Measurements from ENCODE around the gene LOXL4.
"Not testable (repeated sequence)": the region's sequence is repeated elsewhere in the genome, so short reads cannot be mapped to it uniquely, and the experiment has no call there.

Gene LOXL4

DNA sequence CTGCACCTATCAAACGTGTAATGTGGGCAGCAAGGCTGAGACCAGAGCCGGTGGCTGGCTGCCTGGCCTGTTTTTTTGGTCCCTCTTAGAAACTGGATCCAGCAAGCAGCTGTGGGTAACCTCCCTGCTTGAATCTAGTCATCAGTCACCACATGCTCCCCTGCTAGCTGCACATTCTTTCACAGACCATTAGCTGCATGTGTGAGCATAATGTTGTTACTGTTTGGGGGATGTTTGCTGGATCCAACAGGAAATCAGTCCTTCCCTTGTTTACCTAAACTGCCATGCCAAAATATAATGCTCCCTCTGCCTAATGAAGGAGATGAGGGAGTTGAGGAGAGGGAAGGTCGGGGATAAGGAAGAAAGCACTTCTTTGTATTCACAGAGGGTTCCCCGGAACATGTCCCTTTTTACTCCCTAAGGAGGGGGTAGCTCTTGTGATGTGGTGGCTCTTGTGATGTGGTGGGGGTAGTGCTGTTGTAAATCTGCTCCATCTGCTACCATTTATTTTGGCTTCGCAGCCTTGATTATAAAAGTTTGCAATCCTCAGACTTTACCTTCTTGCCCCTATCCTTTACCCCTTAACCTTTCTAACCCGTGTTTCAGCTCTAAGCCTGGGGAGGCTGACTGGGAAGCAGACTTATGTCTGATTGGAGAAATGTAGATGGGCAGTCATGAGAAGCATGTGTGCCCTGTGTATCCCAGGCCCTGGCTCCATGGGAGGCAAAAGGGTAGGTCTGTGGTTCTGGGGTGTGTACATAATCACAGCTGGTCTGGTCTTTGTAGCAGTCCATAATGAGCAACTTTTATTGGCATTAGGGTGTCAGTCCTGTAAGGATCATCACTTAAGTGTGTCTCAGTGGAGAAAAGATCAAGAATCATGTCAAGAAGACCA lies 20.8 kb downstream of the LOXL4 start:
- DNase-seq (ENCODE audit: low read depth in 2 of 2, low spot score in 1 of 2), result no peak

DNA sequence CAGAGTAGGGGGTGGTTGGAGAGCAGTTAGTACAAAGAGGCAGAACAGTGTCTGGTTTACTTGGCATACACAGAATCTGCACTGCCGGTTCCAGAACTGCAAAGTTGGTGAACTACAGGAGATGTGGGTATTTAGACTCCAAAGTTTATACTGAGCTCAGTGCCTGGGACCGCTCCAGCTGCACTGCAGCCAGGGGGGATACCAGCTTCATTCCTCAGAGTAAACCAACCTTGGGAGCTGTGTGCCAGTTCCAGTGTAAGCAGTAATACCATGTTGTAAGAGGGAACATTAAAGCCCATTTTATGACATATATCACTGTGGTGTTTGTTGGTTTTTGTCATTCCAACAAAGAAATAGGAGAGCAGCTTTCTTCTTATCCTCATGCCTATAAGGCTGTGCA lies 23.4 kb downstream of the LOXL4 start:
- DNase-seq (ENCODE audit: low read depth in 2 of 2, low spot score in 1 of 2), result no peak

GRCh38 chr10:98244141-98244540 lies 23.9 kb downstream of the LOXL4 start:
- DNase-seq (ENCODE audit: low read depth in 2 of 2, low spot score in 1 of 2), result no peak

DNA sequence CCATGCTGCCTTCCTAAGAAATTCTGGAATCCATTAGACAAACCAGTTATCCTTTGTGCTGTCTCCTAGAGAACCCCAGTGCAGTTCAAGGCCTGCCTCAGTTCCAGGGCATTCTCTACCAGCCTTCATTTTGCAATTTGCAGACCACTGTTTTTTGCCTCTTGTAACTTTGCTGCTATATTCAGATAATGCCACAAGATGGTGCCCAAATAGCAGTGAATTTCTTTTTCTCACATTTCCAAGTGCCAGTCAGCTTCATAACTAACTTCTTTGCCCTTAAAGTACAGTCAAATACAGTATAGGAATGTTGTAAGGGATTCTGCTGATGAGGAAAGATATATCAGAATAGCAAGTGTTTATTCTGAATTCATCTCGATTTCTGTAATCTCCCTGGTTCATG lies 25.2 kb downstream of the LOXL4 start:
- DNase-seq (ENCODE audit: low read depth in 2 of 2, low spot score in 1 of 2), result no peak

DNA sequence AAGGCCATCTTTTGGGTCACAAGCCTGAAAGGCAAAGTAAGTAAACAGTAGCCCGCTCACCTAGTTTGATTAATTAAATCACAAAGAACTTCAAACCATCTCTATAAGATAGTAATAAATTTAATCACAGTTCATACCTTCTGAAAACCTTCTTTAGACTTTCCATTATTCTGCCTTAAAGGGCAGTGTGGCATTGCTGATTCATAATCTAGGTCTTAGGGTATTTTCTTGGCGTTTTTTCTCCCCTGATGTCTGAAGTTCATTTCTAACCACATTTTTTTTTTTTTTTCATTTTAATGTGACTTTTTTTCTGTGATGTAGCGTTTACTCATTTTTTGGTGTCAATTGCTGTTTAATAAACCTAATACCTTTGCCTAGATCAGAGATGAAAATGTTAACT lies 27.5 kb downstream of the LOXL4 start:
- DNase-seq (ENCODE audit: low read depth in 2 of 2, low spot score in 1 of 2), result no peak

DNA sequence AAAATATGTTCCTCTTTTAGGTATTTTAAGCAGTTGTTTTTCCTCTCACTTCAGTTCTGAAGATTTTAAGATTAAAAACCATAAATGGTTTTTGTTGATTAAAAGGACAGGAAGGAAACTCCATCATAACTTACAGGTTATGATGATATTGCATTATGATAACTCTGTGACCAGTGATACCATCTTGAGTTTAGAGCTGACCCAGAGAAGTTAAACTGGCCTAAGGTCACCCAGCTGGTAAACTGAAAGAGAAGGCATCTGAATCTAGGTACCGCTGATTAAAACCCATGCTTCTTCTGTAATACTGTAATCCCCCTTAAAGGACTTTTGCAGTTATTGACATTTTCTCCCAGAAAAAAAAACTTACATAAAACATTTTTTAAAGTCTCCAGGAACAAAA lies 29.6 kb downstream of the LOXL4 start:
- no peak for DNase-seq (ENCODE audit: low read depth in 2 of 2, low spot score in 1 of 2)

GRCh38 chr10:98236862-98237261 lies 31.1 kb downstream of the LOXL4 start:
- no peak for DNase-seq (ENCODE audit: low read depth in 2 of 2, low spot score in 1 of 2)

- DNase-seq (ENCODE audit: low read depth in 2 of 2, low spot score in 1 of 2), result no peak
Measured at GRCh38 chr10:98235846-98236245, 32.1 kb downstream of the LOXL4 start.

DNA sequence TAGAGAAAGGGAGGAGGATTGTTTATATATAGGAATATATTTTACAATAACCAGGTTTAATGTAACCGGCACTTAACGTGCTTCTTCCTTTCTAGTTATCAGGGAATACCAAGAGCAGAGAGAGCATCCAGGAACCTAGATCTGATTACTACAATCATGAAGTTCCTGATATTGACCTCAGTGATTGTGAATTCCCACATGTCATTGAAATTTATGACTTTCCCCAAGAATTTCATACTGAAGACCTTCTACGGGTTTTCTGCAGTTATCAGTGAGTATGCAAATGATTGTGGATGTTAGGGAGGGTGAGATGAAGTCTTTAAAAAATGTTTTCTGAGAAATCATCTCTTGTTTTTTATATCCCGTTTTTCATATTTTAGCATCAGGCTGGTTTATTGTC lies 36.6 kb downstream of the LOXL4 start:
- DNase-seq (ENCODE audit: low read depth in 2 of 2, low spot score in 1 of 2), result no peak

DNA sequence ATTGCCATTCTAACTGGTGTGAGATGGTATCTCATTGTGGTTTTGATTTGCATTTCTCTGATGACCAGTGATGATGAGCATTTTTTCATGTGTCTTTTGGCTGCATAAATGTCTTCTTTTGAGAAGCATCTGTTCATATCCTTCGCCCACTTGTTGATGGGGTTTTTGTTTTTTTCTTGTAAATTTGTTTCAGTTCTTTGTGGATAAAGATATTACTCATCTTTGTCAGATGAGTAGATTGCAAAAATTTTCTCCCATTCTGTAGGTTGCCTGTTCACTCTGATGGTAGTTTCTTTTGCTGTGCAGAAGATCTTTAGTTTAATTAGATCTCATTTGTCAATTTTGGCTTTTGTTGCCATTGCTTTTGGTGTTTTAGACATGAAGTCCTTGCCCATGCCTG lies 39.7 kb downstream of the LOXL4 start:
- not testable (repeated sequence) for DNase-seq (ENCODE audit: low read depth in 2 of 2, low spot score in 1 of 2)

DNA sequence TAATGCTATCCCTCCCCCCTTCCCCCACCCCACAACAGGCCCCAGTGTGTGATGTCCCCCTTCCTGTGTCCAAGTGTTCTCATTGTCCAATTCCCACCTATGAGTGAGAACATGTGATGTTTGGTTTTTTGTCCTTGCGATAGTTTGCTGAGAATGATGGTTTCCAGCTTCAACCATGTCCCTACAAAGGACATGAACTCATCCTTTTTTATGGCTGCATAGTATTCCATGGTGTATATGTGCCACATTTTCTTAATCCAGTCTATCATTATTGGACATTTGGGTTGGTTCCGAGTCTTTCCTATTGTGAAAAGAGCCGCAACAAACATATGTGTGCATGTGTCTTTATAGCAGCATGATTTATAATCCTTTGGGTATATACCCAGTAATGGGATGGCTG lies 40.3 kb downstream of the LOXL4 start:
- DNase-seq (ENCODE audit: low read depth in 2 of 2, low spot score in 1 of 2), result not testable (repeated sequence)

DNA sequence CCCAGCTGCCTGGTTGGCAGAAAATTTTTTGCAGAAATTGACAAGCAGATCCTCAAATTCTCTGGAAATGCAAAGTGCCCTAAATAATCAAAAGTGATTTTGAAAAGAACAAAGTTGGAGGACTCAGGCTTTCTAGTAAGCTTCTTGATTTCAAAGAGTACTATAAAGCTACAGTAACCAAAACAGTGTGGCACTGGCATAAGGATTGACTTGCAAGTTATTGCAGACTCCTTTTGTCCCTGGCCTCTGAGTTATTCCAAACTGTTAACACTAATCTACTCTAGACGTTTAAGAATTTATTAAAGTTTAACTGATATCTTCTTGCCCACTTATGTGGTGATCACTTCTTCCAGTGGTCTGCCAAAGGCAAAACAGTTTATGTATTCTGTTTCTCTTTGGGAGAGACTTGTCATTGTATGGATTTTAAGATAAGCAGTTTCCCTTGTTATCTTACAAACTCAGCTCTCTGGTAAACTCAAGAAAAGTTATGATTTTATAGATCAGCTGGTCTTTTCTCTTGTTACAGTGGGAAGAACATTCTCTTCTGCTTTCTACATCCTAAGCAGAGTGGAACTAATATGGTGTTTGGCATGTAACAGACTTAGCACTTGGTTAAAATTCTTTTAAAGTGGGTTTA lies 41.4 kb downstream of the LOXL4 start:
- DNase-seq (ENCODE audit: low read depth in 2 of 2, low spot score in 1 of 2), result no peak

GRCh38 chr10:98224996-98225395 lies 43.0 kb downstream of the LOXL4 start:
- DNase-seq (ENCODE audit: low read depth in 2 of 2, low spot score in 1 of 2), result no peak

DNA sequence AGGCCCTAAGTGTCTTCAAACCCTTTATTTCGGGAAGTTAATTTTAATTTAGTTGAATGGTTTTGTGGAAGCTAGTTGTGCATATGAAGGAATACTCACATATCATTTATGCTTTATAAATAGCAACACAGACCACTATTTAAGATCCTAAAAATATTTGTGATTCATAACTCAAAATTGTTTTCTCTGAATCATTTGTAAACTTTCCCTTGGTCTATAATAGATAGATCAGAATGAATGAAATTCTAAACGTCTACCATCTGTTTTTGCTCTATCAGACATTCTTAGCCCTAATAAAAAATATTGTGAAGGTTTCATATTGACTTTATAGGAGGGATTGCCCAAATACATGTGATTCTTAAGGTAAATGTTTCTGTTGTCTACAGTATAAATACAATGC lies 43.5 kb downstream of the LOXL4 start:
- no peak for DNase-seq (ENCODE audit: low read depth in 2 of 2, low spot score in 1 of 2)

DNA sequence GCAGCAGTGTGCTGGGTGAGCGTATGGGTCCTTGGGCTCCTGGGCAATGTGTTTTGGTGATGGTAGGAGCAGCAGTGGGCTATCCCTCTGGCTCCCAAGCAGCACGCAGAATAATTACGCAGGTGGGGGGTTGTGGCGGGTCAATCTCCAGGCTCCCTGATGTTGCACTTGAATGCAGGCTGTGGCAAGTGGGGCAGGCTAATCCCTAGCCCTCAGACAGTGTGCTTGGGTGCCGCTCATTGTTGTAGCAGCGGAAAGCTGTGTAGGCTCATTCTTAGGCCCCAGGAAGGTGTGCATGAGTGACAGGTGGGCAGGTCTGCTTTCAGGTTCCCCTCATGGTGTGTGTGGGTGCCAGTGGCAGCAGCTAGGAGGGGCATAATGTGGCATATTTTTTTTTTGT lies 44.1 kb downstream of the LOXL4 start:
- DNase-seq (ENCODE audit: low read depth in 2 of 2, low spot score in 1 of 2), result no peak

DNA sequence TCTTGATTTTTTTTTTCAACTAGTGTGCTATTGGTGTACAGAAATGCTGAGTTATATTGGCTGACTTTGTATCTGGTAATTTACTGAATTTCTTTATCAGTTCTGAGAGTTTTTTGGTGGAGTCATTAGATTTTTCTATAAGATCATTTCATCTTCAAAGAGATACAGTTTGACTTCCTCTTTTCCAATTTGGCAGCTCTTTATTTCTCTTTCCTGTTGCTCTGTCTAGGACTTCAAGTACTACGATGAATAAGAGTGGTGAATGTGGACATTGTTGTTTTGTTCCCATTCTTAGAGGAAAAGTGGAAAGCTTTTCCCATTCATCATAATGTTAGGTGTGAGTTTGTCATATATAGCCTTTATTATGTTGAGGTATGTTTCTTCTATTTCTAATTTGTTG lies 50.2 kb downstream of the LOXL4 start:
- DNase-seq (ENCODE audit: low read depth in 2 of 2, low spot score in 1 of 2), result no peak

DNA sequence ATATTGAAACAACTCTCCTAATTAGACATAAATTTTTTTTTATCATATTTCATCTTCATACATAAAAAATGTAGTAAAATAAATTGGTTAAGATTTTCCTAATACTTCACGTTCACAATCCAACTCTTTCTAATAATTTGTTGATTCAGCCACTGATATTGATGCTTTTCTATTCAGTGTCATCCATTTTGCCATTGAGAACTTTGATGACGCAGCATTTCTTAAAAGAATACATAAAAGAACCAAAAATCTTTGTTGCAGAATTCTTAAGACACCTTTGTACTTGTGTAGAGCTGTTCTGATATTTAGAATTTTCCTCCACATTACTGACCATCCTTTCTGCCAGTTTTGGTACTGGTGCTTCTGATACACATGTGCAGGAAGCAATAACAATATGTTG lies 52.6 kb downstream of the LOXL4 start:
- no peak for DNase-seq (ENCODE audit: low read depth in 2 of 2, low spot score in 1 of 2)

GRCh38 chr10:98213740-98214139 lies 54.3 kb downstream of the LOXL4 start:
- no peak for DNase-seq (ENCODE audit: low read depth in 2 of 2, low spot score in 1 of 2)

DNA sequence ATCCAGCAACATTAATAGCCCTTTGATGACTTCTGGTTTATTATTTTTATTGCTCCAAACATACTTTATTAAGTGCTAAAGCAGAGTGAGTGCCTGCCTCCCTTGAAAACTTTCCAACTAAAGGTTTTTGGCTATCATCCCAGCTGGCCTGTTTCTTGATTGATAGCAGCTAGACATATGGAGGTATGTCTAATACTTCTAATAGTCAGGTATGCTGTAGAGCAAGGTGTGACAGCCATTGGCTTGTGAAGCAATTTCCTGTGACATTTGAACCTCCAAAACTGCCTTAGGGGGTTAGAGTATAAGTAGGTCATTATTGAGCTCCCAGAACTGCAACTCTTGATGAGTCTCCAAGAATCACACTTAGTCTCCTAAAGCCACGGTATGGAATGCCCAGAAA lies 55.8 kb downstream of the LOXL4 start:
- DNase-seq (ENCODE audit: low read depth in 2 of 2, low spot score in 1 of 2), result no peak

- no peak for DNase-seq (ENCODE audit: low read depth in 2 of 2, low spot score in 1 of 2)
Measured at GRCh38 chr10:98209441-98209840, 58.6 kb downstream of the LOXL4 start.

DNA sequence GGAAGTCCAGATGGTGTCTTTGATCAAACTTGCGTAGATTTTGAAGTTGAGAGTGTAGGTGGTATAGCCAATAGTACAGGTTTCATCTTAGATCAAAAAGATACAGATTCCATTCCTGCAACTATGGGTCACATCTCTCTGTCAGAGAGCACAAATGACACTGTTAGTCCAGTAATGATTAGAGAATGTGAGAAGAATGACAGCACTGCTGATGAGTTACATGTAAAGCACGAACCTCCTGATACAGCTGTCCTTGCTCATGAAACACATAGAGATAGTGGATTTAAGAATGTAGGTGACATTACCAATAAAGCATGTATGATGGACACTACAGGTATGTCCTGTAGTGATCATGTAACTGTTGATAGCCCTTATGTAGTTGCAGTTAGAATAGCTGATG lies 59.1 kb downstream of the LOXL4 start:
- no peak for DNase-seq (ENCODE audit: low read depth in 2 of 2, low spot score in 1 of 2)

DNA sequence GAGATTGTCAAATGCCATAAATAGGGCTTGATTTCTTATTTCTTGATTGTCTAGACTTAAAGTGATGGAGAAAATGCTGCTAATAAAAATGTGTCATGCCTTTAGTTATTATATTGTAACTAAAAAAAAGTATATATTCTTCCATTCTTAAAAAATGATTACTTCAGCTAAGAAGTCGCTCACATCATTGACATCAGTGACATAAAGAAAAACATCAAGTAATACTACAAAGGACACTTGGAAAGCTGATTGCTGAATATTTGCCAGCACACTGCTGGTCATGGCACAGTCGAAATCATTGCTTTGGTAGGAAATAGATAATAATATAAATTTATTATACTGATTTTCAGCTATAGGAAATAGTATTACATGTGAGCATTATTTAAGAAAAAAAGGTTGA lies 62.6 kb downstream of the LOXL4 start:
- DNase-seq (ENCODE audit: low read depth in 2 of 2, low spot score in 1 of 2), result no peak

DNA sequence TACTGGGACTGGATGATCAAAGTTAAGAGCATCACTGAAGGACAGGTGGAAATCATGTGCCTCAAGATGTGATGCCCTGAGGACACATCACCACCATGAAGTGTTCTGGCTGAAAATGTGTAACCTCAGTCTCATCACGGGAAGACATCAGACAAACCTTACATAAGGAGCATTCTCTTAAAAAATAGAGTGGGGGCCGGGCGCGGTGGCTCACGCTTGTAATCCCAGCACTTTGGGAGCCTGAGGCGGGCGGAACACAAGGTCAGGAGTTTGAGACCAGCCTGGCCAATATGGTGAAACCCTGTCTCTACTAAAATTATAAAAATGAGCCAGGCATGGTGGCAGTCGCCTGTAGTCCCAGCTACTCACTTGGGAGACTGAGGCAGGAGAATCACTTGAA lies 65.6 kb downstream of the LOXL4 start:
- DNase-seq (ENCODE audit: low read depth in 2 of 2, low spot score in 1 of 2), result no peak
